K562 (cell line): ENCODE results near the gene MFAP1. TPM values are rescaled to one million over a fixed set of nuclear protein-coding genes. Genes with fewer than 3 reads are reported as not detected.

ENCODE experiments used
- BRF2 ChIP-seq: IDR thresholded peaks from 3 replicates; pipeline ENCODE4 v1.6.1; 2011; ENCODE audit warnings: borderline replicate concordance, mild to moderate bottlenecking; ENCODE audit not compliant: insufficient read length, insufficient read depth
- CREB3 ChIP-seq: fragments of 450-650 bp; conservative IDR thresholded peaks from 2 replicates; pipeline ENCODE4 v1.6.1; 2016; ENCODE audit warnings: missing genetic modification characterization, low read depth, mild to moderate bottlenecking, missing compliant biosample characterization, moderate library complexity
- CREM ChIP-seq: IDR thresholded peaks from 2 replicates; pipeline ENCODE4 v1.6.1; 2014; ENCODE audit warnings: antibody characterized with exemption, low read depth
- CXXC5 ChIP-seq: fragments of 250-450 bp; sonication (Bioruptor Pico); IDR thresholded peaks from 2 replicates; pipeline ENCODE4 v1.8.0; 2022; ENCODE audit warnings: inconsistent platforms, mild to moderate bottlenecking, moderate library complexity
- EHMT2 ChIP-seq: fragments of 450-650 bp; IDR thresholded peaks from 2 replicates; pipeline ENCODE4 v1.6.1; 2018; ENCODE audit warnings: antibody characterized with exemption
- ELF2 ChIP-seq: fragments of 250-450 bp; sonication (Bioruptor Pico); IDR thresholded peaks from 2 replicates; pipeline ENCODE4 v1.5.0; 2021; ENCODE audit warnings: mild to moderate bottlenecking
- FOXP1 ChIP-seq: sonication (generic); formaldehyde crosslinking; IDR thresholded peaks from 2 replicates; pipeline ENCODE4 v1.8.0; 2022; ENCODE audit warnings: mild to moderate bottlenecking, missing genetic modification reagents
- HEY1 ChIP-seq: fragments of 250-450 bp; sonication (Bioruptor Pico); IDR thresholded peaks from 2 replicates; pipeline ENCODE4 v1.5.0; 2020; ENCODE audit warnings: mild to moderate bottlenecking, moderate library complexity, borderline replicate concordance
- MCM2 ChIP-seq: fragments of 450-650 bp; IDR thresholded peaks from 2 replicates; pipeline ENCODE4 v1.6.1; 2017; ENCODE audit warnings: low read depth, mild to moderate bottlenecking
- PRDM10 ChIP-seq: fragments of 450-650 bp; IDR thresholded peaks from 2 replicates; pipeline ENCODE4 v1.6.1; 2018; ENCODE audit not compliant: partially characterized antibody
- RBM34 ChIP-seq: fragments of 200-400 bp; formaldehyde crosslinking; IDR thresholded peaks from 2 replicates; pipeline ENCODE4 v1.6.1; 2018; ENCODE audit warnings: low read length, borderline replicate concordance; ENCODE audit not compliant: insufficient read depth
- RFX1 ChIP-seq: fragments of 450-650 bp; IDR thresholded peaks from 2 replicates; pipeline ENCODE4 v1.6.1; 2016; ENCODE audit warnings: mild to moderate bottlenecking, moderate library complexity
- RHOXF2B ChIP-seq: fragments of 250-450 bp; sonication (Bioruptor Pico); conservative IDR thresholded peaks from 2 replicates; pipeline ENCODE4 v1.5.1; 2021
- SETDB1 ChIP-seq: IDR thresholded peaks from one replicate; pipeline ENCODE4 v1.6.1; 2012; ENCODE audit warnings: low read length, control low read depth, inconsistent platforms
- SIN3A ChIP-seq, 2 experiments: fragments of 150-350 bp in 1 of 2; IDR thresholded peaks; 2 replicates each; pipeline ENCODE4 v1.6.1; 2011 to 2016; ENCODE audit warnings: borderline replicate concordance in 2 of 2, low read depth in 2 of 2, low read length in 2 of 2, mild to moderate bottlenecking in 2 of 2, moderate library complexity in 2 of 2; ENCODE audit not compliant: control insufficient read depth in 1 of 2
- STAT5A ChIP-seq: IDR thresholded peaks from 2 replicates; pipeline ENCODE4 v1.6.1; 2012; ENCODE audit warnings: low read length, inconsistent platforms, borderline replicate concordance
- TAF7 ChIP-seq: fragments of 450-650 bp; IDR thresholded peaks from 2 replicates; pipeline ENCODE4 v1.6.1; 2016; ENCODE audit warnings: missing genetic modification characterization, missing compliant biosample characterization
- USF1 ChIP-seq: sonication (generic); formaldehyde crosslinking; IDR thresholded peaks from 2 replicates; pipeline ENCODE4 v1.9.0; 2022; ENCODE audit warnings: mild to moderate bottlenecking, missing genetic modification reagents
- ZFP91 ChIP-seq: sonication (generic); formaldehyde crosslinking; IDR thresholded peaks from 2 replicates; pipeline ENCODE4 v1.8.0; 2022; ENCODE audit warnings: mild to moderate bottlenecking, missing genetic modification reagents
- polyA plus RNA-seq, 8 experiments: library from polyadenylated mRNA; depleted of rRNA in 4 of 8; stranded (reverse) in 5 of 8; unstranded in 3 of 8; fragments of >200 nt; fragmentation: Nextera tagmentation in 2 of 8; fragmentation: Illumina TruSeq in 1 of 8; extraction: Ambion mirVana in 2 of 8; extraction: Trizol in 1 of 8; gene quantifications; 2 replicates each; pipeline versions ENCODE4 v1.2.1 to v1.2.3, GENCODE V29; 2011 to 2014; ENCODE audit warnings: inconsistent platforms in 1 of 8, missing spikeins in 1 of 8
- total RNA-seq, 7 experiments: library from RNA; depleted of rRNA in 6 of 7; stranded (reverse); fragments of >200 nt in 6 of 7; fragmentation: Illumina TruSeq in 2 of 7; extraction: Trizol in 2 of 7; gene quantifications; 2 replicates each; pipeline versions ENCODE4 v1.2.1 to v1.2.3, GENCODE V29; 2011 to 2021; ENCODE audit warnings: low replicate concordance in 1 of 7

Gene MFAP1
- total and polyA plus RNA-seq, 9 of the 15 experiments (the other 6 are each of a cell fraction or from before 2014, with no cell fraction given) = 34.9 to 64.1 (median 48.2) TPM

- TF ChIP-seq CREB3 (no peak), RHOXF2B (CRISPR knock-in tag) (no peak), EHMT2 (no peak), CREM (peak; percentile 96), SETDB1 (no peak), CXXC5 (CRISPR knock-in tag) (peak; percentile 83), SIN3A (IDR thresholded peaks at IDR 0.05; ENCODE audit: borderline replicate concordance in 2 of 2, control insufficient read depth in 1 of 2, low read depth in 2 of 2, low read length in 2 of 2) (peak; percentile 8 to 96; a peak in 1 of 4 replicates), FOXP1 (CRISPR knock-in tag) (peak; percentile 54; the same call in 1 of the 2 replicates), RFX1 (no peak), USF1 (no peak), BRF2 (no peak), STAT5A (peak; percentile 51; the same call in 1 of the 2 replicates), ELF2 (peak; percentile 92), HEY1 (no peak), ZFP91 (CRISPR knock-in tag) (no peak), PRDM10 (peak; percentile 37), MCM2 (no peak), TAF7 (tag) (0 out of 2 replicates have a peak, but pooled peaks have one; percentile 34), RBM34 (no peak)
These were observed at the start of gene MFAP1 (continued) for GRCh38 chr15:43824302-43825246.
